HUES64 (cell line): ENCODE data around the gene NAPB.

Experiments used
- H3K27ac ChIP-seq: 2 replicates; pipeline ENCODE4 v1.7.0; 2013; ENCODE audit warnings: low read depth, low read length, inconsistent platforms
- H3K27me3 ChIP-seq: 2 replicates; pipeline ENCODE4 v1.6.1; 2013; ENCODE audit warnings: mild to moderate bottlenecking, low read length; ENCODE audit not compliant: insufficient read depth
- H3K36me3 ChIP-seq: 2 replicates; pipeline ENCODE4 v1.6.1; 2013; ENCODE audit warnings: mild to moderate bottlenecking, low read length; ENCODE audit not compliant: insufficient read depth
- H3K4me1 ChIP-seq: 2 replicates; pipeline ENCODE4 v1.6.1; 2013; ENCODE audit warnings: mild to moderate bottlenecking, low read length, moderate library complexity; ENCODE audit not compliant: insufficient read depth
- H3K4me3 ChIP-seq: 2 replicates; pipeline ENCODE4 v1.5.1; 2013; ENCODE audit warnings: mild to moderate bottlenecking, low read length, moderate library complexity
- H3K9ac ChIP-seq: 2 replicates; pipeline ENCODE4 v1.6.1; 2013; ENCODE audit warnings: mild to moderate bottlenecking, low read depth, low read length
- H3K9me3 ChIP-seq: 2 replicates; pipeline ENCODE4 v1.6.1; 2013; ENCODE audit warnings: low read depth, low read length; ENCODE audit not compliant: insufficient read depth
- WGBS: fragments of 150-250, 120-280 bp; methylation state at CpG from one replicate; pipeline ENCODE4 v1.1.7; 2013; ENCODE audit warnings: missing lambda C conversion rate; 5-methylcytosine and 5-hydroxymethylcytosine counted together

The NAPB gene

DNA sequence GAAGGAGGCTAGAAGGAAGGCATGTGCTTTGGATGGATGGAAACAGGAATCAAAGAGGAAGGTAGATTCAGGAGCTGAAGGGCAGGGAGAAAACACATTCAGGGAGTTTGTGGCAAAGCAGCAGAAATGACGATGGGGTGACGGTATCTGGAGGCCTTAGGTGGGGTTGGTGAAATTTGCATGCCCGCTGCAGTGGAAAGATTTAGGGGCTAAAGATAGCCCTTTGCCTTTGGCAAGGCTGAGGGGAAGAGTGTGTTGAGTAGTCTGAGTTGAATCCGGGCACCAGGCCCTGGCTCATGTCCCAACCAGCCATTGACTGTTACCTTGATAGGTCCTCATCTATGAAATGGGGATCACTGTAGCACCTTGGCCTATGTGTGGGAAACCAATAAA, 58.0 kb downstream of the NAPB start:
- peaks cover 41% of the 10 kb centered on the region for H3K36me3 ChIP-seq
- no peaks in the 10 kb centered on the region for H3K27me3 ChIP-seq
- no peak overlapping the region for H3K9ac ChIP-seq
- H3K27ac ChIP-seq: no peak overlapping the region
- peak overlapping the region; percentile 79 for H3K4me3 ChIP-seq
- 92% methylated on average over 4 of the region's 4 CpGs for WGBS
- H3K9me3 ChIP-seq: no peaks in the 10 kb centered on the region
- H3K4me1 ChIP-seq: peaks cover 15% of the 10 kb centered on the region

DNA sequence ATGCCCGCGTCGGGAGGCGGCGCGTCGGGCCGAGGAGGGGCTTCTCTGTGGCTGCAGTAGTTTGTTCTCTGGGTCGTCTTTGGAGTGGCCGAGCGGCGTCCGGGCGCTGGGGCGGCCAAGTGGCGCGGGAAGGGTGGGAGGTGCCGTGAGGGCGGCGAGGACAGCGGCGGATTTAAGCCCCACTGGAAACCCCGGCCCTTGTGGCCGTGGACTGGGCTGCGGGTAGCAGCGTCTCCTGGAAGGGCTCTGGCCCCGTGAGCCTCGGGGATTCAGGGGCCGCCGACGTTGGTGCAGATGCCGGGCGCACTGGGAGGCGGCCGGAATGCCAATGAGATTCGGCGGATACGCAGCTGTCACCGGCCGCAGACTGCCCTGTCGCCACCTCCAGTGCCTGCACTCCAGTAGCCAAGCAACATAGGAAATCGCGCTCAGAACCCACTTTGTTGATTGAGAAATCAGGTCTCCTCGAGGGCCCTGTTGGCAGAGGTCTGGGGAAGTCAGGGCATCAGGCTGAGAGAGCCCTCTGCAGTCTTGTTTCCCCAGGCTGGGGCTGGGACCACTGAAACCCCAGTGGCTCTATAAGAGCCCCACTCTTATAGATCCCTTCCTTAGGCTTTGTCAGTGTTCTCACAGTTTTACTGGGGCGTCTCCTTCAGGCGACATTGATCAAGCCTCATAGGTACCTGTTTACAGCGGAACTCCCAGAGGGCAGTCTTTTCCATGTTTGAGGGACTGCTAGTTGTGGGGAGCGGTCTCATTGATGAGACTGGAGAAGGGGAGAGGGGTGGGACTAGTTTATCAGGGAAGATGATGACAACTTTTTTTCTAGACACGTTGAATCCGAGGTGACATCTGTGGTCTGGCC, 58.7 kb downstream of the NAPB start:
- H3K9ac ChIP-seq: peak overlapping the region; percentile 69
- peak overlapping the region; percentile 79 for H3K4me3 ChIP-seq
- H3K27ac ChIP-seq: peak overlapping the region; percentile 73
- H3K36me3 ChIP-seq: peaks cover 35% of the 10 kb centered on the region
- 7% methylated on average over 50 of the region's 50 CpGs for WGBS
- no peaks in the 10 kb centered on the region for H3K9me3 ChIP-seq
- no peaks in the 10 kb centered on the region for H3K27me3 ChIP-seq
- peaks cover 15% of the 10 kb centered on the region for H3K4me1 ChIP-seq

DNA sequence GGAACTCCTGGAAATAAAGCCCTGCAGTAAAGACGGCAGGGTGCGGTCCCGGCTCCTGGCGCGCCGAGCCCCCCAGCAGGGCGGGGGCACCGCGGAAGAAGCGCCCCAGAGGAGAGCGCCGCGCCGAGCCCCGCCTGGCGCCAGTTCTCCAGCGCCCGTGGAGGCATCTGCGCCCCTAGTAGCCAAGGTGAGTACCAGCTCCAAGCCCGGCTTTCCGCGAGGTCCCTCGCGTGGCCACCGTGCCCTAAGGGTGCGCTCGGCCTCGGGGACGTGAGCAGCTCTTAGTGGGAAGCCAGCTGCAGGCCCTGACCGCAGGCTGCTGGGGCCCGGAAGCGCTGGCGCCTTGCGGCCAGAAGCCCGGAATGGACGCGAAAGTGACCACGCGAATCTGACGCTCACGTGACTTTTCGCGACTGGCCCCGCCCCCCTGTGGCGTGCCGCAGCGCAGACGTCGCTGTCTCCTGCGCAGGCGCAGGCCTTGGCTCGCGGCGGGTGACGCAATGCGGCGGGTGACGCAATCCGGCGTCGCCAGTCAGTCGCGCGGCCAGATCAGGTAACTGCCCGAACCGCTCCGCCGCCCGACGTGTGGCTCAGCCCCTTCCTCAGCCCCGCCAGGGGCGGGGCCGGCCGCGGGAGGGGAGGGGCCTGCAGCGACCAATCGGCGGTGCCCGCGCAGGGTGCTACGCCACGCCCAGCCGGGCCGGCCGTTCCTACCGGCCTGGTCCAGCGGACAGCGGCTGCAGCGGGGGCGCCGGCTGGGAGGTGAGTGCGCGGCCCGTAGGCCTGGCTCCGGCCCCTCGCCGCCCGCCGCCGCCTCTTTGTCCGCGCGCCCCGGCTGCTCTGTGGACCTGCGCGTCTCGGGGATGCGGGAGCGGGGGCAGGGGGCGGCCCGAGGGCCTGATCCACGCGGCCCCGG, 59.6 kb downstream of the NAPB start, which contains the start of gene GZF1:
Gene GZF1, plus strand, starts transcription at position 707 of the 916 bp plus-strand sequence. CDS start 2,202 bp downstream, outside the sequence.
- Histone ChIP-seq H3K27ac (peak within 1 kb of the TSS; percentile 99), H3K27me3 (no peaks in the 10 kb centered on the region), H3K9ac (peak within 1 kb of the TSS; percentile 95), H3K9me3 (no peaks in the 10 kb centered on the region), H3K4me1 (peaks cover 19% of the 10 kb centered on the region), H3K4me3 (peak within 1 kb of the TSS; percentile 87), H3K36me3 (peaks cover 26% of the 10 kb centered on the region)
- under 1% methylated on average over 114 of the region's 114 CpGs for WGBS

DNA sequence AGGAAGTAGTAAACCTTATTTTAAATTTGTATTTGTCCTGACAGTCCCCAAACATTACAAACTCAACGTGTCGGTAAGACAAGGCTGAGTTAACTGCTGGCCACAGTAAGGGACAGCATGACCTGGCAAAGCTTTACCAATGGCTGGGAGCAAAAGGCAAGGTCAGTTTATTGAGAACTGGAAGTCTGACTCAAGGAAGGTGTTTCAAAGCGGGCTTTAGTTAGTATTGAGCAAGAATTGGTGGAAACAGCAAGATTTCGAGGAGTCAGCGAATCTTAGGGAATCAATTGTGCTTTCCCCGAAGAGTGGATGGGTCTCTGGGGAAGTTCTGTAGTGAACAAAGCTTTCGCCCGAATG, 60.2 kb downstream of the NAPB start:
- H3K27ac ChIP-seq: peak overlapping the region; percentile 99
- peaks cover 19% of the 10 kb centered on the region for H3K4me1 ChIP-seq

DNA sequence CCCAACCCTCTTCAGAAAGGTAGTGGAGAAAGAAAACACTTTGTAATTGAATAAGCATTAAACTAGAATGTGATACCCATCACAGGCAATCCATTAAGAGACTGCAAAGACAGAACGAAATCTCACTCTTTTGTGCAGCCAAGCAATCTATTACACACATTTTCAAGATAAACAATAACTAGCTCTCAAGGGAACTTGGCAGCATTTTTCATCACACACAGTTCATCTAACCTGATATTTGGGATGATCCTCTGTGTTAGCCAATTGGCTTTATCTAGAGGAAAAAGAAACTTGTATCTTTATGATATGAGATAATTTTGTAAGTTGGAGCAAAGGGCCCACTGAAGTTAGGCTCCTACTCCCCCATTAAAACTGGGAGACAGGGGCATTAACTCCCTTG, 60.8 kb downstream of the NAPB start:
- Histone ChIP-seq H3K27ac (no peak overlapping the region), H3K4me3 (peak overlapping the region; percentile 87; the same call in 1 of the 2 replicates), H3K27me3 (no peaks in the 10 kb centered on the region), H3K4me1 (peaks cover 19% of the 10 kb centered on the region), H3K9me3 (no peaks in the 10 kb centered on the region), H3K9ac (peak overlapping the region; percentile 95; the same call in 1 of the 2 replicates), H3K36me3 (peaks cover 18% of the 10 kb centered on the region)
- 88% methylated on average over 1 of the region's 1 CpG for WGBS

More for the DNA sequence above, 60.2 kb downstream of the NAPB start:
- peak overlapping the region; percentile 95 for H3K9ac ChIP-seq
- peaks cover 20% of the 10 kb centered on the region for H3K36me3 ChIP-seq
- no peaks in the 10 kb centered on the region for H3K27me3 ChIP-seq
- 13% methylated on average over 8 of the region's 8 CpGs for WGBS
- no peaks in the 10 kb centered on the region for H3K9me3 ChIP-seq
- peak overlapping the region; percentile 87 for H3K4me3 ChIP-seq

DNA sequence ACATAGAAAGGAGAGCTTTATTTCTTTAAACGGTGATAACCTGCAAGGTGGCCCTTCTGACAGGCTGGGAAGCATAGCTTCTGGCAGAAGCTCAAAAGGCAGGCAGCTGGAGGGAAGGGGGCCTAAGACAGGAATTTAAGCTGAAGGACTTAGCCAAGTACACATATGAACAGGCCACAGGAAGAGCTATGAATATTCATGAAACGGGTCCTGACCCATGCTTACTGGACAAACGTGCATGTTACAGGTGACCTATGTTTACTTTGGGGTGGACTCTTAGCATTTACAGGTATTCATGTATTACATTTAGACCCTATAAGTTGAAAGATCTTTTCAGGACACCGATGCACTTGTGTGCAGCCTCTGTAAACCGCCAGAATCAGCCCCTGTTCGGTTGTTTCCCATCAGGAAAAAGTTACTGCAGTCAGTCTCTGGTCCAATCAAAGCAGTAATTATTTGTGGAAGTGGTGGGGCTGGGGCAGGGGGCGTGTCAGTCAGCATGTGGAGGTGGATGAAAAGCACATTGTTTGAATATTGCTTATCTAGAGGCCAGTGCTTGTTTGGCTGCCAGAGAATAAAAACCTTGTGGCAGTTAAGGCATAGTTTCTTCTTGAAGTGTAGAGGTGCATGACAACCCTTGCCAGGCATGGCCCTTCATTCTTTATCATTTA, 62.2 kb downstream of the NAPB start:
- peak overlapping the region; percentile 52; the same call in 1 of the 2 replicates for H3K4me3 ChIP-seq
- no peak overlapping the region for H3K9ac ChIP-seq
- H3K36me3 ChIP-seq: peaks cover 19% of the 10 kb centered on the region
- H3K4me1 ChIP-seq: peaks cover 19% of the 10 kb centered on the region
- no peaks in the 10 kb centered on the region for H3K9me3 ChIP-seq
- no peaks in the 10 kb centered on the region for H3K27me3 ChIP-seq
- WGBS: 83% methylated on average over 7 of the region's 7 CpGs
- no peak overlapping the region for H3K27ac ChIP-seq

DNA sequence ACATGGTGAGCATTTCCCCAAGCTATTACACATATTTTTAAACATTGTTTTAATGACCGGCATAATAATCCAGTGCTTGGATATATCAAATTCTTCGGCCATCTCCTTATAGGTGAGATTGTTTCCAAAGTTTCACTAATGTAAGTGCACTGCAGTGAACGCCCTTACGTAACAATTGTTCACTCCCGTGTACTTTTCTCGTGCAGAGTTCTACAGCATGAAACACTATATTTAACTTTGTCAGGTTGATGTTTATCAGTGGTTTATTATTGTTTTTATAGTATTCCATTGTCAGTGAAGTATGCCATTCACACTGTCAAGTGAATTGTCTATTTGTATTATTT, 62.8 kb downstream of the NAPB start:
- peak overlapping the region; percentile 52 for H3K4me3 ChIP-seq
- H3K36me3 ChIP-seq: peaks cover 22% of the 10 kb centered on the region
- no peaks in the 10 kb centered on the region for H3K9me3 ChIP-seq
- WGBS: 81% methylated on average over 6 of the region's 6 CpGs
- no peak overlapping the region for H3K27ac ChIP-seq
- H3K27me3 ChIP-seq: no peaks in the 10 kb centered on the region
- peaks cover 19% of the 10 kb centered on the region for H3K4me1 ChIP-seq
- 0 out of 2 replicates have a peak overlapping the region, but pooled peaks have one; percentile 5 for H3K9ac ChIP-seq

DNA sequence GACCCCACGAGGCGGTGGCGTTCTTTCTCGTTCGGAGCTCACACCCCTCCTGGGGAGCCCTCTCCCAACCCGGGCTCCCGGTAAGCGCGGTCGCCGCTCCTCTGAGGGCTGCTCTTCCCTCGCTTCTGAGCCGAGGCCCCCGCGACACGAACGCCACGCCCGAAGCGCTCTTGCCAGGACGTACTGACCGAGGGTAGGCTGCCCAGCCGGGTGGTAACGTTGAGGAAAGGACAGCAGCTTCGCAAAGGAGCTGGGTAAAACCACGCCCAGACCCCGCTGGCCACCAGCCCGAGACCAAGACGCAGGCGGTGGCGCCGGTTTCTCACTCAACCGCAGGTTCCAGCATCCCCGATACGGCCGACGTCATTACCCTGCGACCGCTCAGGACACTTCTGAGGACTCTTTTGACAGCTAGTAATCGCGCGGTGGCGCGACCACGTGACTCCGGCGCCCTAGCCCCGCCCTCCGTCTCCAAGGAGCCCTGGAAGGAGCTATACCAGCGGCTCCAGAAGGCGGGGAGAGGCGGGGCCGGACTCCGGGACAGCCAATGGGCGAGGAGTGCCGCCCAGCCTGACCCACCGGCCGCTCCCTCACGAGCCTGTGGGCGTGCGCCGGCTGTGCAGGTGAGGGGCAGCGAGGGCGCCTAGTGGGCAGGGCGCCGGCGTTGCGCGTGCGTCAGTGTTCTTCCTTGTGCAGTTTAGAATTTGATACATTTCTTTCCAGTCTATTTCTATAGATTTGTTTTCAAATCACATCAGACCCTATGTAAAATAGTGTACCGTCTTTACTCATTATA, 63.3 kb downstream of the NAPB start:
- H3K9ac ChIP-seq: peak overlapping the region; percentile 79
- peaks cover 22% of the 10 kb centered on the region for H3K36me3 ChIP-seq
- no peaks in the 10 kb centered on the region for H3K27me3 ChIP-seq
- WGBS: under 1% methylated on average over 71 of the region's 71 CpGs
- peak overlapping the region; percentile 94 for H3K27ac ChIP-seq
- no peaks in the 10 kb centered on the region for H3K9me3 ChIP-seq
- peaks cover 16% of the 10 kb centered on the region for H3K4me1 ChIP-seq
- peak overlapping the region; percentile 85 for H3K4me3 ChIP-seq

DNA sequence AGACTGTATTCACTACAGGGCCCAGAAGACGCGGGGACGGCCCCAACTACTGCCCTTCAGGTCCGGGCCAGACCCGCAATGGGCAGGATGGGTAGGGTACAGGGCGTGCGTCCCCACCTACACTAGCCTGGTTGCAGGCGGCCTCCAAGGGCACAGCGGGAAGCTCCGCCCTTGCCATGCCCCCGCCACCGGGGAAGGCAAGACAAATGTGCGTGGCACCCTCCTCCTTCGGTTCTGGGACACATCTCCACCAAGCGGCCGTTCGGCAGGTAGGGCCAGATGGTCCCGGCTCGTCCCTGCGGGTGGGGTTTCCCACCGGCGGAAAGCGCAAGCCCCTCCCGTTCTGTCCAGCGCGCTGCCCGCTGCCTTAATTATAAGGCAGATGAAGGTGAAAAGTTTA, 65.1 kb downstream of the NAPB start:
- WGBS: 87% methylated on average over 27 of the region's 27 CpGs
- Histone ChIP-seq H3K9me3 (no peaks in the 10 kb centered on the region), H3K27me3 (no peaks in the 10 kb centered on the region), H3K27ac (no peak overlapping the region), H3K9ac (no peak overlapping the region), H3K4me3 (peak overlapping the region; percentile 25; the same call in 1 of the 2 replicates), H3K4me1 (peaks cover 21% of the 10 kb centered on the region), H3K36me3 (peaks cover 22% of the 10 kb centered on the region)
